HL-60/S4 treated with phorbol 12-myristate 13-acetate at 8.2 ng/mL for 4 days and 3 days (cell line): ENCODE results near the gene IRF9.

ENCODE experiments used
- in situ Hi-C: fragments of 300-500 bp; cut with MboI; formaldehyde crosslinking; loops from 2 replicates; pipeline ENCODE4 v1.15.0; 2022; ENCODE audit warnings: low sequenced_read_pairs

Gene IRF9

GRCh38 chr14:24146978-24147760, 13.9 kb upstream of the IRF9 start, which contains the start of gene RNF31:
TSS of gene RNF31 (plus strand) at chr14:24147498. CDS start at chr14:24147699, 201 bp downstream.
- in situ Hi-C loops: no loop called here

- in situ Hi-C loops: no loop called here
Observed at GRCh38 chr14:24147761-24148428, 13.2 kb upstream of the IRF9 start.

GRCh38 chr14:24149302-24149969, 11.6 kb upstream of the IRF9 start:
- in situ Hi-C loops: no loop called here

GRCh38 chr14:24150061-24150460, 11.0 kb upstream of the IRF9 start:
- in situ Hi-C loops: no loop called here

- in situ Hi-C loops: no loop called here
Observed at GRCh38 chr14:24150567-24150966, 10.5 kb upstream of the IRF9 start.

GRCh38 chr14:24150993-24151392, 10.1 kb upstream of the IRF9 start:
- in situ Hi-C loops: no loop called here

- in situ Hi-C loops: no loop called here
Observed at GRCh38 chr14:24151404-24152080, 9.5 kb upstream of the IRF9 start.

GRCh38 chr14:24155100-24155499, 6.0 kb upstream of the IRF9 start:
- in situ Hi-C loops: no loop called here

GRCh38 chr14:24156840-24157239, 4.2 kb upstream of the IRF9 start:
- in situ Hi-C loops: no loop called here

GRCh38 chr14:24157331-24157730, 3.7 kb upstream of the IRF9 start:
- in situ Hi-C loops: no loop called here

- in situ Hi-C loops: no loop called here
Observed at GRCh38 chr14:24159777-24160498, 1.1 kb upstream of the IRF9 start.

GRCh38 chr14:24160499-24160849, 591 bp upstream of the IRF9 start:
- in situ Hi-C loops: no loop called here

GRCh38 chr14:24162093-24162492, 1.0 kb downstream of the IRF9 start:
- in situ Hi-C loops: no loop called here

GRCh38 chr14:24164518-24164991, 3.5 kb downstream of the IRF9 start:
- in situ Hi-C loops: no loop called here

GRCh38 chr14:24165785-24166184, 4.7 kb downstream of the IRF9 start:
- in situ Hi-C loops: no loop called here

- in situ Hi-C loops: no loop called here
Observed at GRCh38 chr14:24167469-24168114, 6.5 kb downstream of the IRF9 start.

GRCh38 chr14:24171422-24172260, 10.6 kb downstream of the IRF9 start, which contains the start of gene REC8:
TSS of gene REC8 (plus strand) at chr14:24172080. CDS start at chr14:24172553, 473 bp downstream.
- in situ Hi-C loops: no loop called here

- in situ Hi-C loops: no loop called here
Observed at GRCh38 chr14:24172261-24172860, 11.3 kb downstream of the IRF9 start.

- in situ Hi-C loops: no loop called here
Observed at GRCh38 chr14:24172871-24173281, 11.8 kb downstream of the IRF9 start.
